LNCAP (cell line): ENCODE data around the gene MEF2A.

Experiments
- TF ChIP-seq, protein P1 (sequence below): fragments of 450-650 bp; IDR thresholded peaks from 2 replicates; pipeline ENCODE4 v1.5.1; 2017; ENCODE audit warnings: mild to moderate bottlenecking

MEF2A gene

DNA sequence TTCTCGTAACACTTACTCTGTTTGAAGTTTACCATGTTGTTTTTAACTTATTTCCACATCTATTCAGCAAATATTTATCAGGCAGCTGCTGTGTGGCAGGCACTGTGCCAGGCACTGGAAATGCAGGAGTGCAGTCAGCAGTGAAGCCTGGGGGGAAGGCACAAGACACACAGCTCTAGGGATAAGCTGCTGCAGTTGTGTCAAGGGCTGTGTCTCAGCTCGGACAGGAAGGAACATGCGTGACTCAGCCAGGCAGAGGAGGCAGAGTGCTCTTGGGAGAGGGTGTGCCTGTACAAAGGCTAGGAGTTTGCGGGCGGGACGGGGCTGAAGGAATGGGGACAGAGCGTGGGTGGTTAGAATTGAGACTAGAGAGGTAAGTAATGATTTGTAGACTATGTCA lies 142.8 kb downstream of the MEF2A start:
- TF ChIP-seq, protein P1, sequence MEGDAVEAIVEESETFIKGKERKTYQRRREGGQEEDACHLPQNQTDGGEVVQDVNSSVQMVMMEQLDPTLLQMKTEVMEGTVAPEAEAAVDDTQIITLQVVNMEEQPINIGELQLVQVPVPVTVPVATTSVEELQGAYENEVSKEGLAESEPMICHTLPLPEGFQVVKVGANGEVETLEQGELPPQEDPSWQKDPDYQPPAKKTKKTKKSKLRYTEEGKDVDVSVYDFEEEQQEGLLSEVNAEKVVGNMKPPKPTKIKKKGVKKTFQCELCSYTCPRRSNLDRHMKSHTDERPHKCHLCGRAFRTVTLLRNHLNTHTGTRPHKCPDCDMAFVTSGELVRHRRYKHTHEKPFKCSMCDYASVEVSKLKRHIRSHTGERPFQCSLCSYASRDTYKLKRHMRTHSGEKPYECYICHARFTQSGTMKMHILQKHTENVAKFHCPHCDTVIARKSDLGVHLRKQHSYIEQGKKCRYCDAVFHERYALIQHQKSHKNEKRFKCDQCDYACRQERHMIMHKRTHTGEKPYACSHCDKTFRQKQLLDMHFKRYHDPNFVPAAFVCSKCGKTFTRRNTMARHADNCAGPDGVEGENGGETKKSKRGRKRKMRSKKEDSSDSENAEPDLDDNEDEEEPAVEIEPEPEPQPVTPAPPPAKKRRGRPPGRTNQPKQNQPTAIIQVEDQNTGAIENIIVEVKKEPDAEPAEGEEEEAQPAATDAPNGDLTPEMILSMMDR, result no peak

DNA sequence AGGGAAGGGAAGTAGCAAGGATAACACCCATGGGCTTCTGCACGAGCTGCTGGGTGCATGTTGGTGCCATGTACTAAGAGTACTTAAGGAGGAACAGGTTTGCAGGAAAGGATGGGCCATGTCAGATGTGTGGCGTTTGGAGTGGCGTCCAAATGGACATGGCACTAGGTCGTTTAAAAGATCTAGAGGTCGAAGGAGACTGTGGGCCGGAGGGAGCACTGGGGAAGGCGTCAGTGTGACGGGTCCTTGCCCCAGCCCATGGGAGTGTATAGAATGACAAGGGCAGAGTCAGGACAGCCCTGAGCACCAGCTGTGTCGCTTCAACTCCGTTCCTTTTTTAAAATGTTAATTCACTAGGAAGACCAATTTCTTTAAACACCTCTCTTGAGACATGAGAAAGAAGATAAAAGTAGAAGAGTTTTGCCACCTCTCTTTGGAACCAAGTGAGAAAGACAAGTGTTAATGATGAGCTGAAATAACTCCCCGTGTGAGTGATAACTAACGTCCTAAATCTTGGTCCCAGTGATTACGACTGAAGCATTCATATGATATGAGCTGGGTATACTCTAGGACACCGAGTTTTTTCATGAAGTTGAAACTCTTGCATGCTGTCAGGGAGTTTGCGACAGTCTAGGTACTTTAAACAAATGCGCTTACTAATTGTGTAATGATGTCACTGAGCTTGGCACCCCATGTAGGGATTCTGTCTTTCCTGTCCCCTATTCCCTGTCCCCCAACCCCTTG lies 143.6 kb downstream of the MEF2A start:
- TF ChIP-seq, protein P1, result no peak

DNA sequence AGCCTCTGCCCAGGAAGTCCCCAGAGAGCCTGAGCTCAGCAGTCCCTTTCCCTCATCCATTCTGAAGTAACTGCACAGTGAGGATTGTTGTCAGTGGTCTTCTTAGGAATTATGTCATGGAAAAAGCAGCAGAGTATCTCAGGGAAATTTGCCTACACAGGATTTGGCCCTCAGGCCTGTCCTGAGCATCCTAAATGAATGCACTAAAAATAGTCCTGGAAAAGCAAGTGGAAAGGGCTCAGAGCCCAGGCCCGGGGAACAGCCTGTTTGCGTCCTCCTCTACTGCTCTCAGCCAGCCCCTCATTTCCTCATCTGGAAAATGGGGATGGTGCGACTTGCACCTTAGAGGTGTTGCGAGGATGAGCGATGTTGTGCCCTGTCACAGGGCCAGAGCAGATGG lies 145.8 kb downstream of the MEF2A start:
- TF ChIP-seq, protein P1, result no peak

DNA sequence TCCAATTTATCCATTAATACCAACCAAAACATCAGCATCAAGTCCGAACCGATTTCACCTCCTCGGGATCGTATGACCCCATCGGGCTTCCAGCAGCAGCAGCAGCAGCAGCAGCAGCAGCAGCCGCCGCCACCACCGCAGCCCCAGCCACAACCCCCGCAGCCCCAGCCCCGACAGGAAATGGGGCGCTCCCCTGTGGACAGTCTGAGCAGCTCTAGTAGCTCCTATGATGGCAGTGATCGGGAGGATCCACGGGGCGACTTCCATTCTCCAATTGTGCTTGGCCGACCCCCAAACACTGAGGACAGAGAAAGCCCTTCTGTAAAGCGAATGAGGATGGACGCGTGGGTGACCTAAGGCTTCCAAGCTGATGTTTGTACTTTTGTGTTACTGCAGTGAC lies 146.6 kb downstream of the MEF2A start:
- TF ChIP-seq, protein P1, result no peak

DNA sequence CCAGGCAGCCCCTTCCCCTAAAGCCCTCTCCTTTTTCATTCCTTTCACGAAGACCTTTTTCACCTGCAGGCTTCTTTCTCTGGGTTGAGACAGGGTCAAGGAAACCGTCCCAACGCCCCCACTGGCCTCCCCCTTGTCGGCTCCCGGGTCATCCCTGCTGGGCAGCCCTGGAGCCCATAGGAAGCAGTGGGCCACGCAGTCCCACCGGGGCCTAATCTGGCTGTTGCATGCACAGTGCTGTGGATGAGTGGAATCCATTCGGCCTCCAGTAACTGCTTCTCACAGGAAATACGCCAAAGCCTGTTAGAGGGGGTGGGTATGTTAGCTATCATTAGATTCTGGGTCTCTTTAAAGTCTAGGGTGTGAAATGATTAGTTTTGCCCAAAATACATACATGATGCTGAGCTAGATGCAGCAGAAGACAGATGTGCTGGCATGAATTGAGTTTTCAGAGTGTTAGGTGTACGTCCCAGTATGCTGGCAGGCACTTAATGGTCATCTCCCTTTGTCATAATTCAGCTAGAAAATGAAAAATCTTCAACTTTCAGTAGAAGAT lies 150.8 kb downstream of the MEF2A start:
- TF ChIP-seq, protein P1, result no peak

DNA sequence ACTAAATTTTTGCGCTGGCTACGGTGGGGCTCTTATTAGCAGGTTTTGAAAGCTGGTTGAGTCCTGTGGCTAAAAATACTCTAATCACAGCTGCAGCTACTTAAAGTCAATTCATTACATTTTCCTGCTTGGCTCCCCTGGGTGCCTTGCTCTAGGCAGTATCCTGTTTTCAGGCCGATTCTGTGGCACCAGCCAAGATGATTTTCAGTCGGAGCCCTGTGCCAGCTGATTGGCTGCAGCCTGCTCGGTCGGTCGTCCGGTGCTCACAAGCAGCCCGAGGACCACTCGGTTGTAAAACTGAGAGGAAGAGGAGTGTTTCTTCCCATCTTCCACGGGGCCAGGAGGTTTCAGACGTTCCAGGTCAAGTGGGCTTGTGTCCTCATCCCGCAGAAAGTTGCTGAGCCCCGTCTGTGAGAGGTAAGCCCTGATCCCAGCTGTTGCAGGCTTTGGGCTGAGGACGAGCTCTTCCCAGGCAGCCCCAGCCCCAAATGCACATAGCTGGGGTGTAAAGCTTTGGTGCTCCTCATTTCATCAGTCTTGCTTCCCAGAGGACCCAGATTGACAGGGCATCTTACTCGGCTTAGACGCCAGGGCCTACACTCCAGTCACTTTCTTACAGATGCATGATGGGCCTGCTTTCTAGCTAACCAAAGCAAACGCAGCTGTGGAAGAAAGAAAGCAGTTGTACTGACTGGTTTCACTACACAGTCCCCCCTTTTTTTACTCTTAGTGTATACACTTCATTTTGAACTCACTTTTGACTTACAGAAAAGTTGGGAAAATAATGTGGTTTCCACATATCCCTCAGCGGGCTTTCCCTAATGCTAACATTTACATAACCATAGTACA lies 151.6 kb downstream of the MEF2A start:
- TF ChIP-seq, protein P1, result no peak

DNA sequence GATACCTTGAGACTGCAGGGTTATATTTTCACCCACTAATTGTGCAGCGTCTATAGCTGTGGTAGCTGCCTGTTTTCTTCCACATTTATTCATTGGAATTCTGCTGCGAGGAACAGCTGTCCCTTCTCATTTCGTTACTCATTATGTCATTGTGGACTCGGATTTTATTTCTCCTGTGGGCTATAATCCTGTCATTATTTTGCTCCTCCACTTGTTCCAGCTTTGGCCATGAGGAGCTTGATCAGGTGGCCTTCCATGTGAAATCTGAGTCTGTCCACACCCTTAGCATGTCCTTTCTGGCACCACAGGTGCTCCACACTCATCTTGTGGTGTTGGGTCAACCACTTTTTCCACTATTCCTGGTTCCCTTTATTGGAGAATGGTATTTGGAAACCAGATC lies 152.6 kb downstream of the MEF2A start:
- TF ChIP-seq, protein P1, result no peak
